BLaER1 (cell line): ENCODE data around the gene MYO1D.

Experiments used
- H3K27ac ChIP-seq: shearing (Covaris generic); formaldehyde crosslinking; 2 replicates; pipeline ENCODE4 v1.8.1; 2022
- H3K27me3 ChIP-seq: shearing (Covaris generic); formaldehyde crosslinking; 2 replicates; pipeline ENCODE4 v1.8.1; 2022
- H3K36me3 ChIP-seq: shearing (Covaris generic); formaldehyde crosslinking; 2 replicates; pipeline ENCODE4 v1.8.1; 2022
- H3K4me1 ChIP-seq: shearing (Covaris generic); formaldehyde crosslinking; 2 replicates; pipeline ENCODE4 v1.8.1; 2022
- H3K4me2 ChIP-seq: shearing (Covaris generic); formaldehyde crosslinking; 2 replicates; pipeline ENCODE4 v1.8.1; 2022
- H3K4me3 ChIP-seq: shearing (Covaris generic); formaldehyde crosslinking; 2 replicates; pipeline ENCODE4 v1.8.1; 2022
- H3K9ac ChIP-seq: shearing (Covaris generic); formaldehyde crosslinking; 2 replicates; pipeline ENCODE4 v1.8.1; 2022
- H3K9me3 ChIP-seq: shearing (Covaris generic); formaldehyde crosslinking; 2 replicates; pipeline ENCODE4 v1.8.1; 2022
- H4K20me1 ChIP-seq: shearing (Covaris generic); formaldehyde crosslinking; 2 replicates; pipeline ENCODE4 v1.8.1; 2022
- Cebpa-rat ChIP-seq: shearing (Covaris generic); IDR thresholded peaks from 2 replicates; pipeline ENCODE4 v1.8.1; 2022

MYO1D gene

DNA sequence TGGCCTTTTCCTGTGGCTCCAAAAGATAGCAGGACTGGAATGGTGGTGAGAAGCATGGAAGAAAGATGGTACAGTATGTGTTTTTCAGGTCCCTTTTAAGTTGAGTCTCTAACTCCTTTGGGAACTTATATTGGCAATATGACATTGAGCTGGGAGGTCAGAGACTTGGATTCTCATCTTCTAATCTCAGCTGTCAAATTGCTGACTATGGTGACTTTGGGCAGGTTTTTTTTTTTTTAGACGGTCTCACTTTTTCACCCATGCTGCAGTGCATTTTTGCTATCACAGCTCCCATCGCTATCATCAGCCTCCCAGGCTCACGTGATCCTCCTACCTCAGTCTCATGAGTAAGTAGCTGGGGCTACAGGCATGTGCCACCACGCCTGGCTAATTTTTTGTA is 405.3 kb downstream of the MYO1D start:
- H3K4me3 ChIP-seq, result no peak overlapping the region
- no peak overlapping the region for H3K9ac ChIP-seq
- no peaks in the 10 kb centered on the region for H3K4me1 ChIP-seq
- TF ChIP-seq Cebpa-rat, result no peak
- no peaks in the 10 kb centered on the region for H3K27me3 ChIP-seq
- H3K9me3 ChIP-seq, result no peaks in the 10 kb centered on the region
- H3K36me3 ChIP-seq, result peaks cover 100% of the 10 kb centered on the region
- H3K27ac ChIP-seq, result no peak overlapping the region
- H3K4me2 ChIP-seq, result no peak overlapping the region
- no peaks in the 10 kb centered on the region; the same call in 1 of the 2 replicates for H4K20me1 ChIP-seq

DNA sequence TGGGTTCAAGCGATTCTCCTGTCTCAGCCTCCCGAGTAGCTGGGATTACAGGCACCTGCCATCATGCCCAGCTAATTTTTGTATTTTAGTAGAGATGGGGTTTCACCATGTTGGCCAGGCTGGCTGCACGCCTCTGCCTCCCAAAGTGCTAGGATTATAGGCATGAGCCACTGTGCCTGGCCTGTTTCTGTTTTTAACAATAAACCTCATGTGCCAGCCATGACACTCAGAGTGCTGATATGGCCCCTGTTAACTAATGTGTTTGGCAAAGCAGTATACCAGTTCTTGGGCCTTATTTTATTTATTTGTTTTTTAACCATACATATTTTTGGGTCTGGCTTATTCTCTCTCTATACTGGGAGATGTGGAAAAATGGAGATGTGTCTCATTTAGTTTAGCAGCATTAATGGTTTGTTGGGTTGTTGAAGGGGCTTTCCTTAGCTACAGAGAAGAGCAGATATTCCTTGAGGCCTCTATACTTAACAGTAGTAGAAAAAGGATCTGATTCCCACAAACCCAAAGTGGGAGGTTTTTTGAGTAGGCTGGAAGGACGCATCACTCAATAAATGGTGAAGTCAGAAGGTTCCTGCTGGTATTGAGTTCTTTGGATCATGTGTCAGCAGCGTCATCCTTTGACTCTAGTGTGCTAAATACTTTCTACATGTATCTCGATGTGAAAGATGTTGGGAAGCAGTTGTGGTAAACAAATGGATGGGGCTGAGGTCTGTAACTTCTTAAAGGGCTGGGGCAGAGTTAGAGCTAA is 406.3 kb downstream of the MYO1D start:
- no peak overlapping the region for H3K4me2 ChIP-seq
- peaks cover 100% of the 10 kb centered on the region for H3K36me3 ChIP-seq
- no peak overlapping the region for H3K4me3 ChIP-seq
- no peak overlapping the region for H3K9ac ChIP-seq
- H4K20me1 ChIP-seq, result peaks cover 6% of the 10 kb centered on the region; the same call in 1 of the 2 replicates
- H3K9me3 ChIP-seq, result no peaks in the 10 kb centered on the region
- no peaks in the 10 kb centered on the region for H3K4me1 ChIP-seq
- H3K27ac ChIP-seq, result no peak overlapping the region
- TF ChIP-seq Cebpa-rat, result no peak
- H3K27me3 ChIP-seq, result no peaks in the 10 kb centered on the region

DNA sequence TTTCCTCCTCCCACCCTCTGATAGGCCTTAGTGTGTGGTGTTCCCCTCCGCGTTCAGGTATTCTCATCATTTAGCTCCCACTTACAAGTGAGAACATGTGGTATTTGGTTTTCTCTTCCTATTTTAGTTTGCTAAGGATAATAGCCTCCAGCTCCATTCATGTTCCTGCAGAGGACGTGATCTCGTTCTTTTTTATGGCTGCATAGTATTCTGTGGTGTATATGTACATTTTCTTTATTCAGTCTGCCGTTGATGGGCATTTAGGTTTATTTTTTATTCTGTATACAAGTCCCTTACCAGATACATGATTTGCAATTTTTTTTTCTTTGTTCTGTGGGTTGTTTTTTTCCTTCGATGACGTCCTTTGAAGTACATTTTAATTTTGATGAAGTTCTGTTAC is 409.0 kb downstream of the MYO1D start:
- Histone ChIP-seq H3K4me2 (no peak overlapping the region), H3K27ac (no peak overlapping the region), H4K20me1 (peaks cover 21% of the 10 kb centered on the region), H3K27me3 (no peaks in the 10 kb centered on the region), H3K4me1 (no peaks in the 10 kb centered on the region), H3K4me3 (no peak overlapping the region), H3K36me3 (peaks cover 99% of the 10 kb centered on the region), H3K9me3 (no peaks in the 10 kb centered on the region), H3K9ac (no peak overlapping the region)
- no peak for TF ChIP-seq Cebpa-rat

DNA sequence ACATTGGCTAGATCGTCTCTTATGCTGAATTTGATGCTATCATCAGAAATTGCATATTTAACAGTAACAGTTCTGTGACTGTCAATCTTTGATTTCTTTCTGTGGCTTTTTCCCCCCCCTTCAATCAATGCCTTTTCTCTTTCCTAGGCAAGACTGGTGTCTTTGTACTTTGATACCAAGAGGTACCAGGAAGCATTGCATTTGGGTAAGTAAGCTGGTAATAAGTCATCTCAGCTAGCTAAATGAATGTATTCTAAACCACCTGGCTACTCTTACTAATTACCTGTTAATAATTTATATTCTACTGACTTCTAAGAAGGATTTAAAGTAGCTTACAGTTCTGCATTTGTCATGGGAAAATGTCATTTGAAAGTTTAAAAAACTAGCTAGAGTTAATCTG is 412.6 kb downstream of the MYO1D start:
- Histone ChIP-seq H3K4me3 (no peak overlapping the region), H3K4me2 (no peak overlapping the region), H3K27ac (no peak overlapping the region), H3K27me3 (no peaks in the 10 kb centered on the region), H3K36me3 (peaks cover 99% of the 10 kb centered on the region), H3K9me3 (no peaks in the 10 kb centered on the region), H4K20me1 (peaks cover 57% of the 10 kb centered on the region), H3K4me1 (no peaks in the 10 kb centered on the region), H3K9ac (no peak overlapping the region)
- TF ChIP-seq Cebpa-rat, result no peak

DNA sequence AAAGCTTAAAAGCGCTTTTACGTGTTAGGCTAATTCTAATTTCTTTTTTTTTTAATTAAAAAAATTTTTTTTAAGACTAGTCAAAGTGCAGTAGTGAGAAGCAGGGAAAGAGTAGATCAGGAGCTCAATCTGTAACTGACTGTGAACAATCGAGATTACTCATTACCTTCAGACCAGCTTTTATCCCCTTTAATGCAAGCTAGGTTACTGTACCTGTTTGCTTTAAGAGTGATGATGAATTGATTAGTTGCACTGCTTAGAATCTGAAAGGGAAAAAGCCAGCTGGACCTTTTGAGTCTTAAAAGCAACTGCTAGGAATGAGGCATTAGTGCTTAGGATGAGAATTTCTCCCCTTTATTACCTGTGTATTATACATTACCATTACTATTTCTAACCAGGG is 413.6 kb downstream of the MYO1D start:
- H4K20me1 ChIP-seq, result peaks cover 62% of the 10 kb centered on the region
- no peaks in the 10 kb centered on the region for H3K4me1 ChIP-seq
- H3K27me3 ChIP-seq, result no peaks in the 10 kb centered on the region
- peaks cover 99% of the 10 kb centered on the region for H3K36me3 ChIP-seq
- H3K4me2 ChIP-seq, result no peak overlapping the region
- no peak overlapping the region for H3K27ac ChIP-seq
- no peak for TF ChIP-seq Cebpa-rat
- no peak overlapping the region for H3K4me3 ChIP-seq
- H3K9ac ChIP-seq, result no peak overlapping the region
- H3K9me3 ChIP-seq, result no peaks in the 10 kb centered on the region

DNA sequence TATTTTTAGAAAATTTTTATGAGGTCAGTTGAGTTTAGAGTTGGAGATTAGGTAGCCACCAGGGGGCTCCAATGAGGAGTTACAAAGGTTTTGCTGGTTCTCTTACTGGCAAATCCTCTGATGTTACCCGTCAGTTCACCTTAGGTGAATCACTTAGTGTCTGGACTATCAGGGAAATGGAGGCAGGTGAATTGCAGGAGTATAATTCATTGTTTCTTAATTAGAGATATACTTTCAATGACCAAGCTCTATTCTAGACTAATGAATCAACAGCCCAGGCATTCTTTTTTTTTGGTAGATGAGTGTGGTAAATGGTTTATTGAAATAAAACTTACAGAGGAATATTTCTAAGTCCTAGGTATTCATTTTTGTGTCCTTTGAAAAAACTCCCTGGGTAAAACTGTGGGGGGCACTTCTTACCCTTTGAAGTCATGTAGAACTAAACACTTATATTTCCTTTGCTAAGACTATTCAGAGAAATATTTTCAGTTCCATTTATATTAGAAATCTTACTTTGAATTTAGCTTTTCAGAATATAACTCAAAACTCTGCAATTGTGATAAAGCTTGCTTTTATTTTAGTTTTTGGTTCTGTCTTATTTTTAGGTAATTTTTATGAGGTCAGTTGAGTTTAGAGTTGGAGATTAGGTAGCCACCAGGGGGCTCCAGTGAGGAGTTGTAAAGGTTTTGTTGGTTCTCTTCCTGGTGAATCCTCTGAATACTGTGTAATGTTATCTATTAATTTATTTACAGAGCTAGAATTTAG is 414.9 kb downstream of the MYO1D start:
- Histone ChIP-seq H3K9ac (no peak overlapping the region), H3K36me3 (peaks cover 99% of the 10 kb centered on the region), H4K20me1 (peaks cover 74% of the 10 kb centered on the region), H3K27ac (no peak overlapping the region), H3K9me3 (no peaks in the 10 kb centered on the region), H3K4me1 (no peaks in the 10 kb centered on the region), H3K4me2 (no peak overlapping the region), H3K4me3 (no peak overlapping the region), H3K27me3 (no peaks in the 10 kb centered on the region)
- no peak for TF ChIP-seq Cebpa-rat

DNA sequence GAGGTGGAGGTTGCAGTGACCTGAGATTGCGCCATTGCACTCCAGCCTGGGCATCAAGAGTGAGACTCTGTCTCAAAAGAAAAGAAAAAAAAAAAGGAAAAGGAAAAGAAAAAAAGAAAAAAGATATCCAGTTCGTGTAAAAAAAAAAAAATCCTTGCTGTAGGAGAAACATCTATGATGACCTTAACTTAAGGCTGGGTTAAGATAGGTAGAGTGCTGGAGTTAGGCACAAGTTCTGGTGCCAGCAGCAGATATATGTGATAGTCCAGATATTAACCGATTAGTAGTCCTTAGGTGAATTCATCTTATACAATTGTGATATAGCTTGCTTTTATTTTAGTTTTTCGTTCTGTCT is 415.4 kb downstream of the MYO1D start:
- H3K27me3 ChIP-seq, result no peaks in the 10 kb centered on the region

GRCh38 chr17:32460054-32460453 is 416.9 kb downstream of the MYO1D start:
- Histone ChIP-seq H3K4me2 (no peak overlapping the region), H3K4me3 (no peak overlapping the region)

More for the DNA sequence above, 415.4 kb downstream of the MYO1D start:
- H3K27ac ChIP-seq, result no peak overlapping the region
- H4K20me1 ChIP-seq, result peaks cover 80% of the 10 kb centered on the region
- H3K4me2 ChIP-seq, result no peak overlapping the region
- no peaks in the 10 kb centered on the region for H3K4me1 ChIP-seq
- no peaks in the 10 kb centered on the region for H3K9me3 ChIP-seq
- peaks cover 99% of the 10 kb centered on the region for H3K36me3 ChIP-seq
- no peak overlapping the region for H3K9ac ChIP-seq
- H3K4me3 ChIP-seq, result no peak overlapping the region
- no peak for TF ChIP-seq Cebpa-rat

GRCh38 chr17:32458371-32458770 is 418.6 kb downstream of the MYO1D start:
- peaks cover 99% of the 10 kb centered on the region for H3K36me3 ChIP-seq
- H3K9me3 ChIP-seq, result no peaks in the 10 kb centered on the region
- no peak for TF ChIP-seq Cebpa-rat
- no peaks in the 10 kb centered on the region for H3K4me1 ChIP-seq
- H3K4me3 ChIP-seq, result no peak overlapping the region
- no peak overlapping the region for H3K9ac ChIP-seq
- H3K4me2 ChIP-seq, result no peak overlapping the region
- peaks cover 85% of the 10 kb centered on the region for H4K20me1 ChIP-seq
- H3K27ac ChIP-seq, result no peak overlapping the region
- no peaks in the 10 kb centered on the region for H3K27me3 ChIP-seq

More at GRCh38 chr17:32460054-32460453, 416.9 kb downstream of the MYO1D start:
- Histone ChIP-seq H3K36me3 (peaks cover 98% of the 10 kb centered on the region), H3K9me3 (no peaks in the 10 kb centered on the region), H3K27me3 (no peaks in the 10 kb centered on the region), H3K4me1 (no peaks in the 10 kb centered on the region), H3K9ac (no peak overlapping the region), H4K20me1 (peaks cover 79% of the 10 kb centered on the region), H3K27ac (no peak overlapping the region)
- TF ChIP-seq Cebpa-rat, result no peak

GRCh38 chr17:32453370-32453769 is 423.6 kb downstream of the MYO1D start:
- H3K27ac ChIP-seq, result no peak overlapping the region
- no peak overlapping the region for H3K4me3 ChIP-seq
- no peaks in the 10 kb centered on the region for H3K27me3 ChIP-seq
- no peak overlapping the region for H3K4me2 ChIP-seq
- TF ChIP-seq Cebpa-rat, result no peak
- H3K4me1 ChIP-seq, result no peaks in the 10 kb centered on the region
- no peak overlapping the region for H3K9ac ChIP-seq
- peaks cover 99% of the 10 kb centered on the region for H3K36me3 ChIP-seq
- peaks cover 86% of the 10 kb centered on the region for H4K20me1 ChIP-seq
- H3K9me3 ChIP-seq, result no peaks in the 10 kb centered on the region
